Melanocyte of skin (primary cell): ENCODE data around the gene GABRB1. TPM values are rescaled to one million over a fixed set of nuclear protein-coding genes. Genes with fewer than 3 reads are reported as not detected.

Experiments
- total RNA-seq, 2 donors: library from RNA; depleted of rRNA; stranded (reverse); fragments of >200 nt; gene quantifications; 2 replicates each; pipeline ENCODE4 v1.2.3, GENCODE V29; 2012

Gene GABRB1
- total RNA-seq, result under 1 TPM in 1 of 2 donors, not detected in 1; 0.69 TPM

GRCh38 chr4:47031011-47031678 lies at the start of gene GABRB1:
Gene GABRB1, plus strand, starts transcription at chr4:47031567.

GRCh38 chr4:46993075-46994006 lies 38.0 kb upstream of the GABRB1 start, which contains the start of gene GABRA4:
Gene GABRA4, minus strand, starts transcription at chr4:46993581. Its CDS starts 157 bp downstream, at chr4:46993424.

GRCh38 chr4:47463235-47463956 lies 432.0 kb downstream of the GABRB1 start, which contains the start of gene COMMD8:
Gene COMMD8, minus strand, starts transcription at chr4:47463702. Its CDS starts 51 bp downstream, at chr4:47463651.

Other genes with a start within 250 kb of the GABRB1 start
- gene COX7B2, start 122.3 kb upstream of the GABRB1 start, total RNA-seq, result not detected
- not detected for gene GABRA4, start 38.0 kb upstream of the GABRB1 start, total RNA-seq